Midbrain (tissue), 1 donor: ENCODE data around the gene HADHA.

Source experiments
- DNase-seq: peaks from one replicate; lab custom pipeline; 2025; lab: John Stamatoyannopoulos, UW

HADHA gene

GRCh38 chr2:26245231-26245732, 850 bp upstream of the HADHA start:
- peak; percentile 69 for DNase-seq

DNA sequence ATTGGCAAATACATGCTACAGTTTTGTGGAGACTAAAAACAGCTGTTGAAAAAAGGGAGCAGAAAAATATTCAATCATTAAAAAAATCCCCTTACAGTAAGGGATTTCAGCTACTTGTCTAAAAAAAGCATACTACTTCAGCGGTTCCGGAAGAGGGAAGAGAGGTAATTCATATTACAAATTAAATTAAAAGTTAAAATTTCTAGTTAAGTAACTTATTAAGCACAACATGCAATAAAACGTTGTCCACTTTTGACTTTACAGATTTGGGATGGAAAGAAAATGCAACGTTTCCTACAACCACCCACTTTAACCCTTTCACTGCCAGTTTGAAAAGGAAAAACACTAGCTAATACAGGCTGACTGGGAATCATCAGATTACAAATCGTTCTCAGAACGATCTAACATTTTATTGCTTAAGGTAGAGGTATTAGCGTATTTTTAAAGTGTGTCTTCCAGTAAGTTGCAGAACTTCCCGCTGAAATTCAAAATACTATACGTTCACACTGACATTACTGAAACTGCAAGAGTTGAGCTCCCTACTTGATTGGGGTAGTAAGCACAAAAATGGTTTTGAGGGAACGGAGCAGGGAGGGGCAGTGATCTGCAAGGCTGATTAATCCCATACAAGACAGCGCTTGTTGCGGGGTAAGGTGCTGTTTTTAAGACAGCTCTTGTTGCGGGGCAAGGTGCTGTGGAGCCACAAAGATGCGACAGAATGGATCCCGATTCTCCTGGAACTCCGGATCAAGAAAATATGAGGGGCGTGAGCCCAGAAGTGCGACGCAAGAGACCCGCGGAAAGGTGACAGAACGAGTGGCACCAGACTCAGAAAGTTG, 743 bp downstream of the HADHA start:
- peak; percentile 30 for DNase-seq

DNA sequence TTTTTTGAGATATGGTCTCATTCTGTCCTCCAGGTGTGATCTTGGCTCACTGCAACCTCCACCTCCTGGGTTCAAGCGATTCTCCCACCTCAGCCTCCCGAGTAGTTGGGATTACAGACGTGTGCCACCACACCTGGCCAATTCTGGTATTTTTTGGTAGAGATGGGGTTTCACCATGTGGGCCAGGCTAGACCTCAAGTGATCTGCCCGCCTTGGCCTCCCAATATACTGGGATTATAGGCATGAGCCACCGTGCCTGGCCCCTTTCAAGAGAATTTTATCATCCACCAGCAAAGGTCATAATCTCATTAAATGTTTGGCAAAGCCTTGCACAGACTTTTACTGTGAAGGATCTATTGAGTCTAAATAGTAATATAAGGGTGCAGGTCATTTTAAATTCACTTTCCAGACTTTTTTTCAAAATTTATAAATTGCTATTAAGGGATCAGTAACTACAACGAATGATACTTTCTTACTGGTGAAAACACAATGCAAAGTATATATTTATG, 2.5 kb downstream of the HADHA start:
- no peak for DNase-seq

DNA sequence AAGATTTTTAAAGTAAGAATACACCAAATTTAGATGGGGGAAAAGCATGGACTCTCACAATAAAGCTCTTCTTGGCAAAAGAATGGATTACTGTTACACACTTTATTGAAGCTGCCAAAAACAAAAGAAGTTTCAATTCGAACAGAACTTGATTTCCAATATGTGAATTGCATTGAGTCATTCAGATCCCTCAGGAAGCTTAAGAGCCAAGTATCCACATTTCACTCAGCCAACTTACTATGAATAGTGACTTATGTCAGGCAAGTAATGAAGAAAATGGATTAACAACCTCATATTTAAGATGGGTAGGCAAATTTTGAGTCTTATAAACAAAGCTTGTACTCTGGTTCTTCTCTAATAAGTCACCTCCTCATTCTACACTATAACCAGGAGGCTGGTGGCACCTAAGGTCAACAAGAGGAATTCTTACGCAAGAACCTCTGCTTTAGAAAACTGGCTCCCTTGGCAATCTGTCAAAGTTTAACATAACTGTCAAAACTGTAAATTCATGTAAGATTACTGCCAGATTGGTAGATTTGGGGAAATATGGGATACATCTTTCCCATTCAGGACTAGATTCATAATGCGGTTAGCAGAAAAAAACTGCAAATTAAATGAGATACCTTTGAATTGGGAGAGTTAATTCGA, 6.0 kb downstream of the HADHA start:
- no peak for DNase-seq

- DNase-seq, result no peak
These were observed 6.6 kb downstream of the HADHA start for GRCh38 chr2:26237868-26238267.

GRCh38 chr2:26235089-26235488, 9.3 kb downstream of the HADHA start:
- DNase-seq, result no peak

- no peak for DNase-seq
These were observed 13.6 kb downstream of the HADHA start for GRCh38 chr2:26230806-26231205.

DNA sequence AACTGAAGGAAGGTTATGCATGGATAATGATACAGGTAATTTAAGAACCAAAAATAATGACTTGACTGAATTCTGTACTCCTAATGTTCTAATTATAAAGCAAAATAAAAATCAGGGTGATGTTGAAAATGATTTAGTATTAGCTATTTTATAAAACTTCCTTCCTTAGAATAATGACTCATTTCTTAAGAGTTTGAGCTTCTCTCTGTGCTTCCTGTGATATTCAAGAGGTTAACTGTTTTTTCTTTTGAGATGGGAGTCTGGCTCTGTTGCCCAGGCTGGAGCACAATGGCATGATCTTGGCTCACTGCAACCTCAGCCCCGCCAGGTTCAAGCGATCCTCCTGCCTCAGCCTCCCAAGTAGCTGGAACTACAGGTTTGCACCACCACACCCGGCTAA, 14.8 kb downstream of the HADHA start:
- DNase-seq, result no peak

DNA sequence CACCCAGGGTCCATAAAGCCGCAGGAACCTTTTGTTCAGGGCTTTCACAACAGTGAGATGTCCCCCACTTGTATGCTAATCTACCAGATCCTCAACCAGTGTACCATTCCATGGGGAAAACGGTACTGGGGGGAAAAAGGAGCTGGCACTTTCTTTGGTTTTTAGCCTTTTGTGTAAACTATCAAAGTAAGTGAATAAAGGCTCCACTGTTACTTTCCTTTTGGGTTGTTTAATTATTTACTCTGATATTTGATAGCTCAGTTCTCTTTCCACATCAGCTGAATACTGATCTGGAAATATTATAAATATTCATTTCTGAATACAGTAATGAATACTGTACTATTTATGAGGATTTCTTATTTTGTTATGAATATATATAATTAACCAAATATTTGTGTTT, 20.3 kb downstream of the HADHA start:
- DNase-seq, result no peak

DNA sequence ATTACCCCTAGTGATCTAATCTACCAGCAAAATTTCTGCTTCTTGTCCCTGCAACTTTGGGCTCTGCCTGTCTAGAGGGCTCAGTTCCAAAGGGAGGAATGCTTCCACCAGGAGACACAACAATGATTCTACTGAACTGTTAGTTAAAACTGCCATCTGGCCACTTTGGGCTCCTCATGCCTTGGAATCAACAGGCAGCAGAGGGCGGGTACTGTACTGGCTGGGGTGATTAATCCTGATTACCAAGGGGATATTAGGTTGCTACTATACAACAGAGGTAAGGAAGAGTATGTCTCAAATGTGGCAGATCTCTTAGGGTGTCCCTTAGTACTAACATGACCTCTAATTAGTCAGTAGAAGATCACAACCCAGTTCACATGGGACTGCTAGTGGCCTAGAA, 21.4 kb downstream of the HADHA start:
- peak; percentile 10 for DNase-seq

DNA sequence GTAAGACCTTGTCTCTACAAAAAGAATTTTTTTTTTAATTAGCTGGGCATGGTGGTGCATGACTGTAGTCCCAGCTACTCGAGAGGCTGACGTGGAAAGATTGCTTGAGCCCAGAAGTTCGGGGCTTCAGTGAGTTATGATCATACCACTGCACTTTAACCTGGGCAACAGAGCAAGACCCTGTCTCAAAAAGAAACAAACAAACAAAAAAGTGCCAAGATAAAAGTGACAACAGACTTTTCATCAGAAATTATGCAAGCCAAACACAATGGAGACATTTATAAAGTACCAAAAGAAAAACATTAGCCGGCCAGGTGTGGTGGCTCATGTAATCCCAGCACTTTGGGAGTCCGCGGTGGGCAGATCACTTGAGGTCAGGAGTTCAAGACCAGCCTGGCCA, 26.7 kb downstream of the HADHA start:
- no peak for DNase-seq

DNA sequence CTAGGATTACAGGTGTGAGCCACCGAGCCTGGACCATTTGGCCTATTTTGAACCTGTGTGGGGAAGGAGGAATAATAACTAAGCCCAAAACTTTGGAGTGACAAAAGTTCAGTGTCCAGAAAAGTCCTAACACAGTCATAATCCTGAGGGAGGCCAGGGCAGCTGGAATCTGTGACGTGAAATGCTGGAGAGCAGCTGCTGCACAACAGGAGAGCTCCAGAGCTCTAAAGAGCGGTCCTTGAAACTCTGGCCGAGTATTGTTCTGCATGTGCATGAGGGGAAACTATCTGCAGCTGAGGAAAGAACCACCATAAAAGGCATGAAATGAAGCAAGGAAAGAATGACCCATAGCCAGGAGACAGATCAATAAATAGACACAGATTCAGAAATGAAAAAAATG, 27.8 kb downstream of the HADHA start:
- DNase-seq, result no peak

- no peak for DNase-seq
These were observed 28.6 kb downstream of the HADHA start for GRCh38 chr2:26215833-26216232.

DNA sequence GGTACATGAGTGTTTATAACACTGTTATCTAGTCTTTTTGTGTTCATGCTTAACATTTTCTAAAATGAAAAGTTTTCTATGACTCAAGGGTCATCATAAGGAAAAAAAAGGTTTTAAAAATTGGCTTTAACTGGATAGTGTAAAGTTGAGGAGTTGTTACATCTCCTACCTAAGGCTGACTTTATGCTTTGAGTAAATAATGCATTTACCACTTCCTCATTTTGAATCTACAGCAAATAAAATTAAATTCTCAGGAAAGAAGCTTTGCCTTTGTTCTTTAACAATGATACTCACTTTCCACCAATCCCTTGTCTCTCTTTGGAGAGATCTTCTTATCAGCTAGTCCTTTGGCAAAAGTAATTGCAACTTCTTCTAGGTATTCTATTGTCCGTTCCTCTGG, 29.7 kb downstream of the HADHA start:
- no peak for DNase-seq

DNA sequence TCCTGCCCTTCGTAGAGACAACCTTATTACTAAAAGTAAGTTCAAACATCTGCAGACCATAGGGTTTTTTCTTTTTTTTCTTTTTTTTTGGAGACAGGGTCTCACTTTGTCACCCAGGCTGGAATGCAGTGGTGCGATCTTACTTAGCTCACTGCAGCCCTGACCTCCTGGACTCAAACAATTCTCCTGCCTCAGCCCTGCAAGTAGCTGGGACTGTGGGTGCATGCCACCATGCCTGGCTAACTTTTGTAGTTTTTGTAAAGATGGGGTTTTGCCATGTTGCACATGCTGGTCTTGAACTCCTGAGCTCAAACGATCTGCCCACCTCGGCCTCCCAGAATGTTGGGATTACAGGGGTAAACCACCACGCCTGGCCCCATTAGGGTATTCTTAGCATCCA, 32.4 kb downstream of the HADHA start:
- DNase-seq, result no peak

- DNase-seq, result no peak
These were observed 40.5 kb downstream of the HADHA start for GRCh38 chr2:26203906-26204305.

DNA sequence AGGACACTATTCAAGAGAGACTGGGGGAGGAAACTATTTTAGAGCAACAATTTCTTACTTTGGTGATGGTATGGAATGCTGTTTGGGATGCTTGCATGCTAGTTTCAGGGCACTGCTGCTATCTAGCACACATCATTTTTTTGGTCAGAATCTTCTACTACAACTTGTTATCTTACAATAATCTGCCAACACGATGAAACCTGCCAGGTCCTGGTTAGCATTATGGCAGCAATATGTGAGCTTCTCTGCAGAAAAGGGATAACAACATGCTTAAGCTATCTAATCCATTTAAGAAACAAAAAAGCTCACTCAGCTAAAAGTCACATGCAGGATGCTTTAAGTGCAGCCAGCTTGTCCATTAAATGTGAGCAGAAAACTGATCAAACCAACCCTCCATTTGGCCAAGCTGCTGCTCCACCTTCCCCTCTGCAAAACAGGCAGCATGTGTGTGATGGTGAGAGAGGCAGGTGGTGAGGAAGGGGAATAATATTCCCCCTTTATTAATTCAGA, 41.4 kb downstream of the HADHA start:
- DNase-seq, result no peak

DNA sequence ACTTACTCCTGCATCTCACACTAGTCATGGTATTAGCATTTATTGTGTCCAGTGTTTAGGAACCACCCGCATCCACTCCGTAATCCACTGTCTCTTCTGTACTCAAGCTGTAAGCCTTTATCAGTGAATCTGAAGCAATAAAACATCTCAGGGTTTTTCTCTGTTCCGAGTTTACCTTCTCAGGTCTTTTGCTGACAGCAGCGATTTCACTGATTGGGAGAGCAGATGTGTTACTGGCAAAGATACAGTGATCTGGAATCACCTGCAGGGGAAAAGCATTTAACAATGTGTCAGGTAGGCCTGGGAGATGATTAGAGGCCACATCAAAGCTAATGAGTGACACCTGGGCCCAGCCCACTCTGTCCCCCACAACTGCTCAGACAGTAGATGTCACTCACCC, 46.9 kb downstream of the HADHA start:
- no peak for DNase-seq

- no peak for DNase-seq
These were observed 47.6 kb downstream of the HADHA start for GRCh38 chr2:26196683-26197418.

DNA sequence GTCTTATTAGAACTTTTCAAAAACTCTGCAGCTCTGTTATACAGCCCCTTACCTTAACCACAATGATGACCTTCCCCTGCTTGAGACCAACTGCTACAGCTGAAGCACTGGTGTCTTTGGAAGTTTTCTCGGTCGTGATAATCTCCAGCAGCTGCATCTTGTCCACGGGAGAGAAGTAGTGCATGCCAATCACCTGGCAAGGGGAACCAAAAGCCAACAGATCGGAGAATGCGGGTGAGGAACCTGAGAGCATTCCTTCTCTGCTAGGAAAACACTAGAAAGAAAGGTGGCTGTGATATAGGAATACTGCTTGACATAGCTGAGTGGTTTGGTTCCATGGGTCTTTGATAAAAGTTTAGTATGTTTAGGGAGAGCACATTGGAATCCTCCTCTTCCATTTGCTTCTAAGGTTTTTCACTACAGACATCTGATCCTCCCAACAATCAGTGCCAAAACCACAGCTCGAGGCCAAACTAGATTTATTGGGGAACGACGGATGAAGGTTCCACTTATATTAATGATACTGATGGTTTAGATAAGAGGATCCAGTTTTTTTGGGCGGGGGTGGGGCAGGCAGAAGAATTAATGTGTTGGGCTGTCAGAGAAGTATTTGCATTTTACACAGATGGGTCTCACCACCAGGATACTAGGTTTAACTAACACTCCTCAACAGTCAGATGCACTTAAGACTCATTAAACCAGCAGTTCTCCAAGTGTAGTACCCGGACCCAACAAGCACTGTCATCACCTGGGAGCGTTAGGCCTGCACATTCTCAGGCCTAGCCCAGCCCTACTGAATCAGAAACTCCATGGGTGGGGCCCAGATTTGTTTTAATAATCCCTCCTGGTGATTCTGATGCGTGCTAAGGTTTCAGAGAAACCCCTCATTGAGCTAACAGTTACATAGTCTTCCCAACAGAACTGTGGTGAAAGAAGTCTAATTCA, 49.1 kb downstream of the HADHA start:
- no peak for DNase-seq

DNA sequence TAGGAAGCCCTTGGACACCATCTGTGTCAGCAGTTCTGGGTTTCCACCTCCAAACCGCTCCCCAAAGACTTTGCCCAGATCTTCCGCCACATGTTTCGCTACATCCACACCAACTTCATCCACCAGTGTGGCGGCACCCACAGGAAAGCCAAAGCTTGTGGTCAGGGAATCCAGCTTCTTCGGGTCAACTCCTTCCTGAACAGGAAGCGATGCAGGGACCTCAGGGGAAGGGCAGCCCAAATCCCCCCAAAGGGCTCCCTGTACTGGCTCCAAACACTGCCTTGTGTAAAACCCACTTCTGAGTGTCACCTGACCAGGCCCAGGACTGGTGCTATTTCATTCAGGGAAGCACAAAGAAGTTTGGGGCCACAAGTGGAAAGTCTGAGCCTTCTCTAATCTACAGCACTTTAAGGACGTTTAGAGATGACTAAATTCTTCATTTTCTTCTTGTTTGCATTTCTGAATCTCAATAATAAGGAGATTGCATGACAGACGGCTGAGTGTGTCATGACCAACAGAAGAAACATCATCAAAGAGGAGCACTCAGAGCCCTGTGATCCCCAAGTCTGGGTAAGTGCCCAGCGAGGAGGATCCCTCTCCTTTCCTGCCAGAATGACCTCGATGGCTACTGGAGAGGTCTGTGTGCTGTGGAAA, 50.7 kb downstream of the HADHA start:
- no peak for DNase-seq
